Glomerular visceral epithelial cell (primary cell): ENCODE measurements around the gene PMEPA1.

Source experiments
- DNase-seq: peaks from one replicate; pipeline ENCODE4 v3.0.0-alpha.2; 2016; ENCODE audit errors: extremely low spot score

PMEPA1 gene, protein sequence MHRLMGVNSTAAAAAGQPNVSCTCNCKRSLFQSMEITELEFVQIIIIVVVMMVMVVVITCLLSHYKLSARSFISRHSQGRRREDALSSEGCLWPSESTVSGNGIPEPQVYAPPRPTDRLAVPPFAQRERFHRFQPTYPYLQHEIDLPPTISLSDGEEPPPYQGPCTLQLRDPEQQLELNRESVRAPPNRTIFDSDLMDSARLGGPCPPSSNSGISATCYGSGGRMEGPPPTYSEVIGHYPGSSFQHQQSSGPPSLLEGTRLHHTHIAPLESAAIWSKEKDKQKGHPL

DNA sequence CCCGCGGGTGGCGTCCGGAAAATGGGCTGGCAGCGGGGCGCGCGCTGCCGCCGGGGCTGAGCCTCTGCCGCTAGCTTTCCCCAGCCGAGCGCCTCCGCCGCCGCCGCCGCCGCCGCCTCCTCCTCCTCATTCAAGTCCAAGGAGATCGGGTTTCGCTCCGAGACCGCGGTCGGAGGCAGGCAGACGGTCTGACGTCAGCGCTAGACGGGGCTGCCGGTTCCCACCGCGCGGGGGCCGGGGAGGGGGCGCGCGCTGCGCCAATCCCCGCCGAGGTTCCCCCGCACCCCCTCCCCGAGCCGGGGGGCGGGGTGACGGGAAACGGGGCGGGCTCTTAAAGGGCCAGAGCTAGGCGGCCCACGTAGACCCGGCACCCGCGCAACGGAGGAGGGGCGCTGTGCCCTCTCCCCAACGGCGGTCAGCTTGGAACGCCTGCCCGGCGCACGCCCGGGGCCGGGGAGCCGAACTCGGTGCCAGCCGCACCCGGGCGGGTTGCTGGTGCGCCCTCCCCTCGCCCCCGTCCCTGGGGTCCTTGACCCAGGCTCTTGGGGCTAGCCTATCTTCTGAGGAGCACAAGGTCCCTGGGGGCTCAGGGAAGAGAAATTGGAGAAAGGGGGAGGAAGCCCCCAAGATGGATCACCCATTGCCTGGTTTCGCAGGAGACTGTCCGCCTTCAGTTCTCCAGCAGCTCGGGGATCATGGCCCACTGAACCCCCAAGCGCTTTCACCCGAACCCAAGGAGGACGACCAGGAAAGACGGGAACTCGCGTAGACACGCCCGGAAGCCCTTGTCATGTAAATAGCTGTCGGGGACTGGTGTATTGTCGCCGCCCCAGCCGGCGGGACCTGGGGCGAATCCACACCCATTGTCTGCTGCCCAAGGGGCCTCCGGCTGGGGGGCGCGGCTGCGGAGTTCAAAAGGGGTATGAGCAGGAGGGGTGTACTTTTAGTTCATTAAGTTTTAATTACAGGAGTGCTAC is at the start of gene PMEPA1:
PMEPA1 (minus strand) TSS at position 193 of the 977 bp plus-strand sequence. CDS start 433 bp downstream, outside the sequence.
- peak; percentile 98 for DNase-seq

DNA sequence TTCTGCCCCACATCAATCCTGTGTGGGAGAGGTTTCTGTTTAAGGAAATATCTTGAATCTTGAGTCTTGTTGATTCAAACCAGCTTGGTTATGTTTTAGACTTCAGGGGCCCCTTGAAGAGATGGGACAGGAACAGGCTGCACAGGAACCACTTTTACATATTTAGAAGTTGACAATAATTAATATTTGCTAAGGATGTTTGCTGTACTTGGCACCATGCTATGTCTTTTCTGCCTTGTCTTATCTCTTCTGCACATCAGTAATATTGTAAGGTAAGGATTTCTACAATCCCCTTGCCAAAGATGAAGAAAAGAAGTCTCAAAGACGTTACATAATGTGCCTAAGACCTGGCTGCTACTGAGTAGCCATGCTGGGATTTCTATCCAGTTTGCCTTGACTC is 48.0 kb upstream of the PMEPA1 start:
- DNase-seq: no peak

DNA sequence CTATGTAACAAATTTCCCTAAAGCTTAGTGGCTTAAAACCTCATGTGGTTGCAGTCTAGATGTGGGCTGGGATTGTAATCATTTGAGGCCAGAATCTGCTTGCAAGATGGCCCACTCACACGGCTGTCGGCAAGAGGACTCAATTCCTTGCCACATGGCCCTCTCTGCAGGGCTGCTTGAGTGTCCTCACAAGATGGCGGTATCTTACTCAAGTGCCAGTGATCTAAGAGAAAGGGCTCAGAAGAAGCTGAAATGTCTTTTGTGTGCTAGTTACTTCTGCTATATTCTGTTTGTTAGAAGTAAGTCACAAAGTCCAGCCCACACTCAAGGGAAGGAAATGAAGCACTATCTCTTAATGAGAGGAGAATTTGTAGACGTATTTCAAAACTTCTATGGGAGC is 47.1 kb upstream of the PMEPA1 start:
- DNase-seq: no peak

DNA sequence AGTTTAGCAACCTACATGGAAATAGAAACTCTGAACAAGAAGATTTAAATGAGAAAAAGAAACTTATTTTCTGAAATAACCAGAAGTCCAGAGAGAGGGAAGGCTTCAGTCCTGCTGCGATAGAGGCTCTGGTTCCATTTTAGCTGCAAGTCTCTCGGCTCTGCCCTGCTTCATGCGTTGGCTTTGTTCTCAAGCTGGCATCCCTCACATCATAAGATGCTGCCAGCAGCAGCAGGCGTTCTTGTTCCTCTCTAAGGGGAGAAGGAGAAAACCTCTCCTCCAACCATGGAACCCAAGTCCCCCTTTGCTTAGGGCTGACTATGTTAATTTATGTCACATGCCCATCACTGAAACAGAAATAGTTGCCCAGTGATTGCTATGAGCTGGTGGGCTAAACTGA is 46.4 kb upstream of the PMEPA1 start:
- DNase-seq: no peak

DNA sequence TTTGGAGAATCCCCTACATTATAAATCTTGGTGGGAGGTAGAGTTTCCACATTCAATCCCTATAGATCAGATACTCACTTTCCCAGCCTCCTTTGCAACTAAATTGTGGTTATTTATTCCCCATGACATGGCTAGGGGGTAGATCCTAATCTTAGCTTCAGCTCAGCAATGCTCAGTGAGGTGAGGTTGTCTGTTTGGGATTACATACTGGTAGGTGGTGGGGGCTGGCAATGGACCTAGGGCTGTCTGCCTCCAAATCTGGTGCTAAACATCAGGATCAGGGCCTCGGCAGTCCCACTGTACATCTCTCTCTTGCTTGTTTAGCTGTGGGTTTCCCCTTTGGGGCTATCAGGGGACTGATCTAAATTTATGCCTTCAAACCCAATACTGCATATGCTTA is 45.8 kb upstream of the PMEPA1 start:
- DNase-seq: no peak

DNA sequence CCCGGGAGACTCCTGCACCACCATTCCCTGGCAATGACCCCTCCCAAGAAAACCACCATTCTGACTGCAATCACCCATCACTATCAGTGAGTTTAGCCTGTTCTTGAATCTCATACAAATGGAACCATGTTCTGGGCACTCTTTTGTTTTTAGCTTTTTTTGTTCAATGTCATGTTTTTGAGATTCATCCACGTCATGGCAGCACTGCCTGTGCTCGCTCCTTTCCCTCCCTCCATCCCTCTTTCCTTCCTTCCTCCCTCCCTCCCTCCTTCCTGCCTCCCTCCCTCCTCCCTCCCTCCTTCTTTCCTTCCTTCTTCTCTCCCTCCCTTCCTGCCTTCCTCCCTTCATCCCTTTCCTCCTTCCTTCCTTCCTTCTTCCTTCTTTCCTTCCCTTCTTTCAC is 44.4 kb upstream of the PMEPA1 start:
- no peak for DNase-seq

DNA sequence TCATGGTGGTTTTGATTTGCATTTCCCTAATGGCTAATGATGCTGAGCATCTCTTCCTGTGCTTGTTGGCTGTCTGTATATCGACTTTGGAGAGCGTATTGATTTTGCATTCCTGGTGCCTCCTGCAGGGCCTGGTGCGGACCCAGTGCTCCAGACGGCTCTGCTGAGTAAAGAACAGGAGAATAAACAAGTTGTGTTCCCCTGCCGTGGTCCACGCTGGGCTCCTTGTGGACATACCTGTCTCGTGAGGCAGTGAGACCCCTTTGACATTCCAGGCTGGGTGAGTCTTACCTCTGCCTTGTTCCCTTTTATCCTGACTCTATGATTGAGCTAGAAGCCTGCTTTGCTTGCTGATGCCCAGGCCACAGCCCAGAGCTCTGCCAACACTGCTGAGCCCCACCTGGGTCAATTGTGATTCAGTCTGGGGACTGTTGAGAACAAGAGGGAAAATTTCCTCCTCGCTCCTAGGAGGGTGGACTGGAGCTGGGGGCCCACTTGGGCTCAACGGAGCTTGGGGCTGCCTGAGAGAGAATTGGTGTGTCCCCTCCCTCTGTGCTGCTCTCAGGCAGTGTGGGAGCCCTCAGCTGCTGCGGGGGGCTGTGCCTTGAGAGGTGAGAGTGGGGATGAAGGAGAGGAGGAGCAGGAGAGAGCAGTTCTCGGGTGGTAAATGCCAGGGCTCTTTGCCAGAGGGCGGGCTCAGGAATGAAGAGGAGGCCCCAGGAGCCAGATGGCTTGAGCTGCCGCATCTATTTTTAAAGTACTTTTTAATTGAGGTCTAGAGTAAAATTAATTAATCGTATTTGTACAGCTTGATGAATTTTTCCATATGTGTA is 43.7 kb upstream of the PMEPA1 start:
- DNase-seq: no peak

DNA sequence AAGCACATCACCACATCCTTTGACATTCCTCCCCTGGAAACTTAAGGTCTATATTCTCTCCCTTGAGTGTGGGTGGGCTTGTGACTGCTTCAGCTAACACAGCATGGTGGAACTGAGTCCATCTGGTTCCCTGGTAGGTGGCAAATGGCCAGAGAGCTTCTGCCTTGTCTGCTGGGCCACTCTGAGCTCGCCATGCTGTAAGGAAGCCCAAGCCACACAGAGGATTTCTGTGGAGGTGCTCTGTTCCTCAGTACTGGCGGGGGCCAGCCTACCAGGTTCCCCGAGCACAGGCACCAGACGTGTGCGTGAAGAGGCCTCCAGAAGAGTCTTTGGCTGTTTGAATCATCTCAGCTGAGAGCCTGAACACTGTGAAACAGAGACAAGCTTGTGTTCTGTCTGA is 41.6 kb upstream of the PMEPA1 start:
- no peak for DNase-seq

DNA sequence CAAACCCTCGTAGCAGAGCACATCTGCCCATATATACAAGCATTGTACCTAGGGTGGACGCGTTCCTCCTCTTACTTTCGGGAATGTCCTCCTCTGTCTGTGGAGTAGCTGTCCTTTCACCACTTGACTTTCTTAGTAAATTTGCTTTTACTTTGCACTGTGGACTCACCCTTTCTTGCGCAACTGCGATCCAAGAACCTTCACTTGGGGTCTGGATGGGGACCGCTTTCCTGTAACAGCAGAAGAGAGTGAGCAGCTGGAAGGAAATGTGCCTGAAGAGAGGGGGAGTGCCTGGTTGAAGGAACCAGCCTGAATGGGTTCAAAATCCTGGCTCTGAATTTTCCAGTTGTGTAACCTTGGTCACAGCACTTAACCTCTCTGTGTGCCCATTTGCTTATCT is 40.1 kb upstream of the PMEPA1 start:
- DNase-seq: no peak

DNA sequence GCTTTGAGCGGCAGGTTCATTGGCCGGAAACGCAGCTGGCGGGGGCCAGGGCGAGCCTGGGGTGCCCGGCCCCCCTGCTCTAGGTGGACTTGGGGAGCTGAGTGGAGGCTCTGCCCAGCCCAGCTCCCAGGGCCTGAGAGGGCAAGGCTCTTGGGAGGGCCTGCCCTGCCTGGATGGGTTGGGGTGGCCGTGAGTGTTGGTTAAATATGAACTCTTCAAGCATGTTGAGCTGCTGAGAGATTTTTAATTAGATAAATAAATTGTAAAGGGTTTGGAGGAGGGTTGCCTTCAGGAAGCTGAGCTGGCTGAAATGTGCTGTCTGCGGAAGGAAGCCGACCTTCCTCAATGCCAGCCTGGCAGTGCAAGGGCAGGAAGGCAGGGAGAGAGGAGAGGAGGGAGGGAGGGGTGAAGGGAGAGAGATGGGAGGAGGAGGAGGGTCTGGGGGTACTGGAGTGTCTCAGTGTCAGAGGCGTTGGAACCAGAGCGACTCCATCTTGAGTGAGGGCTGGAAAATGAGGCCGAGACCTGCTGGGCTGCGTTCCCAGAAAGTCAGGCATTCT is 39.4 kb upstream of the PMEPA1 start:
- DNase-seq: no peak

DNA sequence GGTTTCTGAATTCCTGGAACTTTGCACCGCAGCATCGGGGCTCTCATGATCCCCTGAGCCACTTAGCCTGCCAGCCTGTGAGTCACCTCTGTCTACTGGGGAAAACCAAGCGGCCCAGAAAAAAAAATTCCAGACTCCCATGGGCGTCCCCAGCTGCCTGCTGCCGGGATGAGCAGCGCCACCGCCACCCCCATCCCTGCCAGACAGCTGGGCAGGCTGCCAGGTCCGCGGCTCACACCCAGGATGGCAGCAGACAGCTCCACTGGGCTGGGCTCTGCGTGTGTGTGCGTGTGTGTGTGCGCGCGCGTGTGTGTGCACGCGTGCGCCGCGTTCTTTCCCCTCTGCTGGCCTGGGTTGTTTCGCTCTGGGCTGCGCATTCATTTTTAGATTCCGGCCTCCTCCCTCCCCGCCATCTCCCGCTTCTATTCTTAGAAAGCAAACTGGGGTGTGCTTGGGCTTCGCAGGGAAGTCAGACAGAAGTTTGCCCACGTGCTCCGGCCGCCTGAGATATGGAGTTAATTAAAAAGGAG is 38.9 kb upstream of the PMEPA1 start:
- DNase-seq: peak; percentile 99

DNA sequence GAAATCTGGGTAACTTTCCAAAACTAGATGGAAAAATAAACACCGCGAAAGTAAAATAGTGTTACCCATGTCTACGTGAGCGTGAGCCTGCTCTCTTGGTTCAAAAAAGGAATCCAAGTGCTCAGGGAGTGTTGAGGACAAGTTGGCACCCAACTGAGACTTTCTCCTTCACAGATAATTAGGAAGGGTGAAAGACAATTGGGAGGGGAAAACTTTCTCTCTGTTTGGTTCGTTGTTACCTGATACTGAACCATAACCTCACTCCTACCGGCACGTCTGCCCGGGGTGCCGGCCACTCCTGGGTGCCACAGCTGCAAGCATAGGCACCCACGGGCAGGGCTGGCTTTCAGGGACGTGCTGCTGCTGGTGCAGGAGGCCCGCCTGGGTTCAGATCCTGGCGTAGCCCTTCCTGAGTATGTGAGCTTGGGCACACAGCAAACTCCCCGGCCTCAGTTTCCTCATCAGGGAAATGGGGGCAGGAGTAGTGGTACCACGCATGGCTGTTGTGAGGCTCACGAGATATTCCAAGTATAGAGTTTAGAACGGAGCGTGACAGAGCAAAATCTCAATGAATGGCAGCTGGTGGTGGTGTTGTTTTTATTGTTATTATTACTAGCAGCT is 38.2 kb upstream of the PMEPA1 start:
- no peak for DNase-seq

DNA sequence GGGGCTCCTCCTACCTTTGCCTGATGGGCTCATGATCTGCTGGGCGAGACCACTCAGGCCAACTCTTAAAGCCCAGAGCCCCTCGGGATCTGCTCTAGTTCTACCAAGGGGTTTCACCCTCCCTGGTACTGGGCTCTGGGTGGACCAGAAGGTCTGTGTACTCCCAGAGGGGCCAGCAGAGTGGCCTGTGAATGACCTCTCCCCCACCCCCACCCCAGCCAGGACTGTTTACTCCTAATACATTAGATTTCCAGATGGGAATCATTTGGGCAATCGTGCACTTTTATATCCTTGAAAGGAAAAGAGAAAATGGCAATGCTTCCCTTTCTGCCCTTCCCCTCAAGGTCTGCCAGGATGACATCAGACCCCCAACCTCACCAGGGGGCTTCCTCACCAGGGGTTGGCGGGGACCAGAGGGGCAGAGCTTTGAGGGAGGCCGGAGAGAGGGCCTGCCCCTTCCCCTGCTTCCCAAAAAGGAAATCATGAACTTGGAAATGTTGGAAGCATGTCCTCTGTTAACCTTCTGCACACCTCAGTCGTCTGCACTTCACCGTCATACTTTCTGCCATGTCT is 37.1 kb upstream of the PMEPA1 start:
- no peak for DNase-seq

DNA sequence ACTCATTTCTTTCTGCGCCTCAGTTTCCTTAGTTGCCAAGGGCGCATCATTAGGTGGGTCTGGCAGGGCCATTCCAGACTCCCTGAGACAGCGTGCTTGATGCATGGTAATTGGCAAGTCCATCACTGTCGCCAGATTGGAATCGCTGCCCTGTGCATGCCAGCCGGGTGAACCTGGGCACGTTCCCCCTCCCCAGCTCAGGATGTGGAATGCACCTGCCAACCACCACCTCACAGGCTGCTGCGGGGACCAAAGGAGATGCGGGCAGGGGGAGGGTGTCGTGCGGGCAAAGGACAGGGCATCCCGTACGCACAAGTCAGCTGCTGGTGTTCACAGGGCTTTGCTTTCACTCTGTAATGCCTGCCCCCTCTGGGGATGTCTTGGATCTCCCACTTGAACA is 36.4 kb upstream of the PMEPA1 start:
- no peak for DNase-seq

DNA sequence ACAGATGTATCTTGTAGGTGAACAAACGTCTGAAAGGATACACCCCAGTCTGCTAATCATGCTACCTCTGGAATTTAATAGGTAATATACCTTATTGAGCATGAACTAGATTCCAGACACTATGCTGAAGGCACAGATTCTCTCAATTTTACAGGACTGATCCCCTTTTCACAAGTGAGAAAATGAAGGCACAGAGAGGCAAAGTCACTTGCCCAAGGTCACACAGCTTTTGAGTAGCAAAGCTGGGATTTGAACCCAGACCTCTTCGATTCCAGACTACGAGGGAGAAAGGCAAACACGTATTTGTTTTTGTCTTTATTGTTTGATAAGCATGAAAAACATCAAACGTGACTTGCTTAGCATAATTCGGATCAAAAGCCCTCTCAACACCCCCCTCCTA is 34.4 kb upstream of the PMEPA1 start:
- no peak for DNase-seq

DNA sequence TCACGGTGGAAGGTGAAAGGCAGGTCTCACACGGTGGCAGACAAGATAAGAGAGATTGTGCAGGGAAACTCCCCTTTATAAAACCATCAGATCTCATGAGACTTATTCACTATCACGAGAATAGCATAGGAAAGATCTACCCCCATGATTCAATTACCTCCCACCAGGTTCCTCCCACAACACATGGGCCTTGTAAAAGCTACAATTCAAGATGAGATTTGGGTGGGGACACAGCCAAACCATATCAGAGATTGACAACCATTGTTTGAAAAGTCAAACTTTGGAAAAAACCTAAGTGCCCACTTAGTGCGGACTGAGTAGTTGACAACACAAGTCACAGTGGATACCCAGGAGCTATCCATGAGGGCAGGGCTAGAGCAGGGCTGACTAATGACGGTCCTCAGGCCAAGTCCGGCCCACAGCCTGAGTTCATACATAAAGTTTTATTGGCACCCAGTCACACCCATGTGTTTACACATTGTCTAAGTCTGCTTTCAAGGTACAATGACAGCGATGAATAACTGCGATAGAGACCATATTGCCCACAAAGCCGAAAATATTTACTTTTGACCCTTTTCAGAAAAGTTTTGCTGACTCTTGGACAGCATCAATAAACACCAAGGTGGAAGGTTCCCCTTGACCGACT is 33.8 kb upstream of the PMEPA1 start:
- DNase-seq: no peak

DNA sequence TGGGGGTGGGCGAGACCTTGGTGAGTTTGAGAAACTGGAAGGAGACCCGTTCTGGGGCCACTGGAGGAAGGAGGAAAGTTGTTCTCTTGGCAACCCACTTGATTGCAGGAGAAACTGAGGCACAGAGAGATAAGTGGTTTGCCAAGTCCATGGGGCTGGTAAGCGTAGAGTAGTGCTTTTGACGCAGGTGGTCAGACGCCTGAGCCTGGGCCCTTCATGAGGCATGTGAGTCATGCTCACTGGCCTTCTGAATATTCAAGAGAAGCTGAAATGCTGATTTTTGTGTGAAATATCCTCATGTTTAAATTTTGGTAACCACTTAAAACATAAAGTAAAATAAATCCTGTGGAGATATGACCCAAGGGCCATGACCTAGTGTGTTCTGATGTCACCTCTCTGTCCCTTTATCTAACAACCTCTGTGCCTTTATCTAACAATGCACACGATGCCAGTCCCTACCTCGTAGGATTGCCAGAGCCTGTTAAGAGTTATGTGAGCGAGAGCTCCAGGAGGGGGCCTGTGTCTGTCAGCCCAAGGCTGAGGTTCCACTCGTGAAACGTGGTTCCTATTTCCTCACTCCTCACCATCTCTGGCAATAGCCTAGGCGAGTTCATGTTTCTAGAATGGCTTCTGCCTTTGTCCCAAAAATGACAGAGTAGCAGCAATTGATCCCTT is 32.8 kb upstream of the PMEPA1 start:
- no peak for DNase-seq

DNA sequence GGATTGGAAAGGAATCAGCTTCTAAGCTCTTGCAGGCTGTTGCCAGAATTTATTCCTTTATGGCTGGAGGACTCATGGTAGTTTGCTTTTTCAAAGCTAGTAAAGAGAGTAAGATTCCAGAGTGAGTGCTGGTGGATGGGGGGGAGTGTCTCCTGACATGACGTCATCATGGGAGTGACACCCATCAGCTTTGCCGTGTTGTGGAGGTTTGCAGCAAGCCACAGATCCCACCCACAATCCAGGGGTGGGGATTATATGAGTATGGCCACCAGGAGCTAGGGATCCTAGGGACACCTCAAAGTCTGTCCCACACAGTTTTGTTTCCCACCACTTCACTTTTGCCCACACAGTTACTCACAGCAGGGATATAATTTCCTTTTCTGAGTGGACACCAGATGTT is 28.7 kb upstream of the PMEPA1 start:
- DNase-seq: no peak

DNA sequence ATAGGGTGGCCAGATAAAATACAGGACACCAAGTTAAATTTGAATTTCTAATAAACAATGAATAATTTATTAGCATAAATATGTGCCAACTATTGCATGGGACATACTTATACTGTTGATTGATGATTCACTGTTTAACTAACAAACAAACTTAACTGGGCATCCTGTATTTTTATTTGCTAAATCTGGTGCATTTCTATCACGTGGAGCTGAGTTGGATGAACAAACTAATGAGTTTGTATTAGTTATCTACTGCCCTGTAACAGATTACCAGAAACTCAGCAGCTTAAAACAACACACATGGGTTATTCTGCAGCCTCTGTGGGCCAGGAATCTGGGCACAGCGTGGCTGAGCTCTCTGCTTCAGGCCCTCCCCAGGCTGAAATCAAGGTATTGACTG is 28.2 kb upstream of the PMEPA1 start:
- DNase-seq: no peak

DNA sequence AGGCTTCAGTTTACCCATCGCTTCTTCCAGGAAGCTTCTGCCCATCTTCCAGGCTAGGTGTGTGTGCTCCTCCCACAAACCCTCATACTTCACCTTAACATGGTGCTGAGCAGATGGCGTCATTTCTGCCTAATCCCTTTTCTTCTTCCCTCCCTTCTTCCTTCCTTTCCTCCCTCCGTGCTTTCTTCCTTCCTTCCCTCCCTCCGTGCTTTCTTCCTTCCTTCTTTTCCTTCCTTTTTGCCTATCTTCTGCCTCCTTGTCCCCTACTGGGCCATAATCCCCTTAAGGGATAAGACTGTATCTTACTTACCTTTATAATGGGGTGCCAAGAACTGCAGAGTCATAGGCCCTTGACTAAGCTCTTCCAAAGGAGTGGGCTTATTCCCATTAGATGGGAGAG is 27.5 kb upstream of the PMEPA1 start:
- no peak for DNase-seq
